Left lung (tissue), 10 donors: ENCODE data around the gene ZFPM1. TPM values are rescaled to one million over a fixed set of nuclear protein-coding genes. Genes with fewer than 3 reads are reported as not detected.
"Not testable (repeated sequence)": the region's sequence is repeated elsewhere in the genome, so short reads cannot be mapped to it uniquely, and the experiment has no call there.

Source experiments
- ATAC-seq: fragments of 200-7000 bp; cut with Tn5 transposase; one replicate; pipeline ENCODE4 v1.9.1; 2020; ENCODE audit warnings: moderate library complexity
- DNase-seq, 4 donors: peaks; one replicate each; pipeline ENCODE4 v3.0.0-alpha.2; 2013 to 2020
- H3K27ac ChIP-seq, 2 donors: fragments of 200-600 bp; sonication (generic) in 1 of 2; one replicate each; pipeline versions ENCODE4 v1.5.0 to v1.8.0; 2020 to 2021
- H3K27me3 ChIP-seq, 2 donors: fragments of 200-600 bp; sonication (generic) in 1 of 2; one replicate each; pipeline versions ENCODE4 v1.5.0 to v1.8.0; 2020 to 2021
- H3K36me3 ChIP-seq, 2 donors: fragments of 200-600 bp; sonication (generic) in 1 of 2; one replicate each; pipeline versions ENCODE4 v1.5.0 to v1.8.0; 2020 to 2021
- H3K4me1 ChIP-seq, 2 donors: fragments of 200-600 bp; one replicate each; pipeline ENCODE4 v1.8.0; 2021
- H3K4me3 ChIP-seq, 2 donors: fragments of 200-600 bp; sonication (generic) in 1 of 2; one replicate each; pipeline versions ENCODE4 v1.5.0 to v1.8.0; 2020 to 2021; ENCODE audit warnings: mild to moderate bottlenecking in 1 of 2
- H3K9me3 ChIP-seq, 2 donors: fragments of 200-600 bp; sonication (generic) in 1 of 2; one replicate each; pipeline versions ENCODE4 v1.5.0 to v1.8.0; 2020 to 2021
- CTCF ChIP-seq, 2 donors: fragments of 200-600 bp; sonication (generic) in 1 of 2; IDR thresholded peaks; one replicate each; pipeline versions ENCODE4 v1.5.0 to v1.8.0; 2021; ENCODE audit warnings: antibody characterized with exemption in 2 of 2
- intact Hi-C, 2 donors: fragments of 100-400 bp; cut with DNase I; formaldehyde crosslinking; loops; one replicate each; pipeline versions ENCODE4 v1.11.2 to v1.14.2; 2022
- polyA plus RNA-seq, 6 donors: library from polyadenylated mRNA; unstranded; fragments of 120-200 nt; gene quantifications; one replicate each; pipeline ENCODE4 v1.2.1, GENCODE V29; 2013; ENCODE audit not compliant: insufficient read length in 6 of 6
- total RNA-seq, 2 donors: library from RNA; stranded (reverse); fragmentation: NEBNext Ultra II Directional; extraction: Animal tissue kit (Norgen Biotek cat#: 25700); gene quantifications; one replicate each; pipeline ENCODE4 v1.2.1, GENCODE V29; 2021
- donor health status: DM: no; HTN: yes; CAD: no.
- donor health status: DM: no; HTN: no; CAD: no.

Gene ZFPM1
- total and polyA plus RNA-seq, 8 donors: 1.8 to 7.0 (median 3.6) TPM

GRCh38 chr16:88467541-88467944 lies 14.5 kb downstream of the ZFPM1 start:
- Histone ChIP-seq H3K9me3 (no peaks in the 10 kb centered on the region), H3K4me3 (no peak overlapping the region), H3K27me3 (no peaks in the 10 kb centered on the region), H3K36me3 (no peaks in the 10 kb centered on the region), H3K4me1 (peaks cover 0 to 13% of the 10 kb centered on the region in 2 donors), H3K27ac (no peak overlapping the region)
- intact Hi-C loops: no loop called here
- ATAC-seq: no peak
- TF ChIP-seq CTCF (IDR thresholded peaks at IDR 0.05): no peak
- no peak for DNase-seq

GRCh38 chr16:88468275-88469129 lies 15.4 kb downstream of the ZFPM1 start:
- ATAC-seq (no peak), DNase-seq (peak in 1 of 4 donors; percentile 10)
- H3K27ac ChIP-seq: no peak overlapping the region

GRCh38 chr16:88469615-88470395 lies 16.7 kb downstream of the ZFPM1 start:
- no peak for DNase-seq
- TF ChIP-seq CTCF (IDR thresholded peaks at IDR 0.05): no peak
- Histone ChIP-seq H3K27me3 (no peaks in the 10 kb centered on the region), H3K36me3 (no peaks in the 10 kb centered on the region), H3K27ac (no peak overlapping the region), H3K4me3 (no peak overlapping the region), H3K9me3 (no peaks in the 10 kb centered on the region), H3K4me1 (peaks cover 0 to 13% of the 10 kb centered on the region in 2 donors)
- no peak for ATAC-seq
- intact Hi-C loops: no loop called here

More at GRCh38 chr16:88468275-88469129, 15.4 kb downstream of the ZFPM1 start:
- intact Hi-C loops: no loop called here
- TF ChIP-seq CTCF (IDR thresholded peaks at IDR 0.05): no peak
- H3K9me3 ChIP-seq: no peaks in the 10 kb centered on the region
- no peaks in the 10 kb centered on the region for H3K27me3 ChIP-seq
- H3K4me3 ChIP-seq: no peak overlapping the region
- H3K36me3 ChIP-seq: no peaks in the 10 kb centered on the region
- H3K4me1 ChIP-seq: peaks cover 0 to 13% of the 10 kb centered on the region in 2 donors

GRCh38 chr16:88470396-88470680 lies 17.3 kb downstream of the ZFPM1 start:
- DNase-seq, H3K4me1 ChIP-seq, H3K9me3 ChIP-seq, intact Hi-C loops, H3K27ac ChIP-seq, H3K4me3 ChIP-seq, H3K36me3 ChIP-seq, ATAC-seq, H3K27me3 ChIP-seq: not testable (repeated sequence)

- H3K4me1 ChIP-seq, intact Hi-C loops, DNase-seq, ATAC-seq, H3K27me3 ChIP-seq, H3K9me3 ChIP-seq, H3K4me3 ChIP-seq, H3K27ac ChIP-seq, H3K36me3 ChIP-seq: not testable (repeated sequence)
These were observed 17.6 kb downstream of the ZFPM1 start for GRCh38 chr16:88470696-88471095.

GRCh38 chr16:88471115-88471514 lies 18.0 kb downstream of the ZFPM1 start:
- Histone ChIP-seq H3K27ac (no peak overlapping the region), H3K27me3 (no peaks in the 10 kb centered on the region), H3K36me3 (no peaks in the 10 kb centered on the region), H3K4me3 (no peak overlapping the region), H3K4me1 (peaks cover 0 to 1% of the 10 kb centered on the region in 2 donors), H3K9me3 (no peaks in the 10 kb centered on the region)
- DNase-seq (no peak), ATAC-seq (no peak)
- no peak for TF ChIP-seq CTCF (IDR thresholded peaks at IDR 0.05)
- intact Hi-C loops: no loop called here
